ENCODE measurements around the gene VSIG10. TPM values are rescaled to one million over a fixed set of nuclear protein-coding genes. Genes with fewer than 3 reads are reported as not detected.

The VSIG10 gene
- total RNA-seq: 0.64 TPM
- 1 to 10 TPM; 1.5 to 3.1 (median 2.0) TPM for polyA plus RNA-seq

GRCh38 chr12:118103601-118104382 lies at the start of gene VSIG10:
VSIG10 (minus strand) TSS chr12:118104011; CDS start chr12:118103671, 340 bp downstream.
- H3K4me1 ChIP-seq (ENCODE audit: control insufficient read depth, insufficient read depth, low read length, poor library complexity, severe bottlenecking): peaks cover 17% of the 10 kb centered on the region
- Mint-ChIP-seq H3K27ac (peak within 1 kb of the TSS in 1 of 3 donors; percentile 28), H3K36me3 (no peaks in the 10 kb centered on the region), H3K9me3 (peaks cover 0 to 4% (median 0%) of the 10 kb centered on the region in 7 donors), H3K4me1 (peaks cover 0 to 8% (median 6%) of the 10 kb centered on the region in 4 donors), H3K27me3 (peaks cover 39% of the 10 kb centered on the region), H3K4me3 (peak within 1 kb of the TSS; percentile 77 to 96 (median 86))
- H3K9me3 ChIP-seq (ENCODE audit: control insufficient read depth in 2 of 2, low read length in 2 of 2): no peaks in the 10 kb centered on the region
- peak in 1 of 3 donors; percentile 32 for DNase-seq
- peak within 1 kb of the TSS; percentile 61 for H3K4me3 ChIP-seq (ENCODE audit: low read depth, low read length)
- peak; percentile 42 to 50 for ATAC-seq (ENCODE audit: low read depth in 2 of 2)
- peaks cover 3% of the 10 kb centered on the region for H3K27me3 ChIP-seq (ENCODE audit: control insufficient read depth, insufficient read depth, low read length)
- H3K27ac ChIP-seq (ENCODE audit: insufficient read depth, low read length, poor library complexity, severe bottlenecking): no peak within 1 kb of the TSS
- H3K36me3 ChIP-seq (ENCODE audit: control insufficient read depth, insufficient read depth, low read length): no peaks in the 10 kb centered on the region

- no peak overlapping the region for H3K4me3 ChIP-seq (ENCODE audit: low read depth, low read length)
- DNase-seq (no peak), ATAC-seq (ENCODE audit: low read depth in 2 of 2) (no peak)
- H3K27ac Mint-ChIP-seq: no peak overlapping the region
- H3K27ac ChIP-seq (ENCODE audit: insufficient read depth, low read length, poor library complexity, severe bottlenecking): no peak overlapping the region
- H3K4me1 ChIP-seq (ENCODE audit: control insufficient read depth, insufficient read depth, low read length, poor library complexity, severe bottlenecking): no peaks in the 10 kb centered on the region
- H3K9me3 Mint-ChIP-seq: no peaks in the 10 kb centered on the region
- peaks cover 40% of the 10 kb centered on the region for H3K36me3 ChIP-seq (ENCODE audit: control insufficient read depth, insufficient read depth, low read length)
- H3K27me3 Mint-ChIP-seq: no peaks in the 10 kb centered on the region
- no peak overlapping the region for H3K4me3 Mint-ChIP-seq
- peaks cover 25% of the 10 kb centered on the region for H3K36me3 Mint-ChIP-seq
- no peaks in the 10 kb centered on the region for H3K9me3 ChIP-seq (ENCODE audit: control insufficient read depth in 2 of 2, low read length in 2 of 2)
- H3K27me3 ChIP-seq (ENCODE audit: control insufficient read depth, insufficient read depth, low read length): no peaks in the 10 kb centered on the region
- peaks cover 0 to 5% (median 2%) of the 10 kb centered on the region in 4 donors for H3K4me1 Mint-ChIP-seq
Measured at GRCh38 chr12:118151755-118152154, 47.9 kb upstream of the VSIG10 start.

GRCh38 chr12:118150625-118151024 lies 46.8 kb upstream of the VSIG10 start:
- H3K4me1 Mint-ChIP-seq: peaks cover 0 to 5% (median 2%) of the 10 kb centered on the region in 4 donors
- Histone ChIP-seq H3K9me3 (ENCODE audit: control insufficient read depth in 2 of 2, low read length in 2 of 2) (no peaks in the 10 kb centered on the region), H3K27me3 (ENCODE audit: control insufficient read depth, insufficient read depth, low read length) (no peaks in the 10 kb centered on the region), H3K4me1 (ENCODE audit: control insufficient read depth, insufficient read depth, low read length, poor library complexity, severe bottlenecking) (no peaks in the 10 kb centered on the region), H3K27ac (ENCODE audit: insufficient read depth, low read length, poor library complexity, severe bottlenecking) (no peak overlapping the region), H3K4me3 (ENCODE audit: low read depth, low read length) (no peak overlapping the region), H3K36me3 (ENCODE audit: control insufficient read depth, insufficient read depth, low read length) (peaks cover 44% of the 10 kb centered on the region)
- peaks cover 29% of the 10 kb centered on the region for H3K36me3 Mint-ChIP-seq
- H3K4me3 Mint-ChIP-seq: peak overlapping the region in 1 of 4 donors; percentile 57
- H3K27ac Mint-ChIP-seq: no peak overlapping the region
- DNase-seq (no peak), ATAC-seq (ENCODE audit: low read depth in 2 of 2) (no peak)
- H3K27me3 Mint-ChIP-seq: no peaks in the 10 kb centered on the region
- no peaks in the 10 kb centered on the region for H3K9me3 Mint-ChIP-seq

- Mint-ChIP-seq H3K27ac (no peak overlapping the region), H3K4me3 (no peak overlapping the region), H3K4me1 (peaks cover under 1 to 13% (median 6%) of the 10 kb centered on the region in 4 donors), H3K9me3 (no peaks in the 10 kb centered on the region), H3K27me3 (no peaks in the 10 kb centered on the region), H3K36me3 (peaks cover 46% of the 10 kb centered on the region)
- Histone ChIP-seq H3K9me3 (ENCODE audit: control insufficient read depth in 2 of 2, low read length in 2 of 2) (no peaks in the 10 kb centered on the region), H3K4me1 (ENCODE audit: control insufficient read depth, insufficient read depth, low read length, poor library complexity, severe bottlenecking) (no peaks in the 10 kb centered on the region), H3K27me3 (ENCODE audit: control insufficient read depth, insufficient read depth, low read length) (no peaks in the 10 kb centered on the region), H3K4me3 (ENCODE audit: low read depth, low read length) (no peak overlapping the region), H3K36me3 (ENCODE audit: control insufficient read depth, insufficient read depth, low read length) (peaks cover 58% of the 10 kb centered on the region), H3K27ac (ENCODE audit: insufficient read depth, low read length, poor library complexity, severe bottlenecking) (no peak overlapping the region)
- ATAC-seq (ENCODE audit: low read depth in 2 of 2) (no peak), DNase-seq (no peak)
Measured at GRCh38 chr12:118148287-118148686, 44.5 kb upstream of the VSIG10 start.

GRCh38 chr12:118145798-118146156 lies 42.0 kb upstream of the VSIG10 start:
- H3K27ac Mint-ChIP-seq: peak overlapping the region in 2 of 3 donors; percentile 35 to 86
- peaks cover 5 to 17% (median 9%) of the 10 kb centered on the region in 4 donors for H3K4me1 Mint-ChIP-seq
- no peaks in the 10 kb centered on the region for H3K27me3 Mint-ChIP-seq
- no peaks in the 10 kb centered on the region for H3K4me1 ChIP-seq (ENCODE audit: control insufficient read depth, insufficient read depth, low read length, poor library complexity, severe bottlenecking)
- peaks cover 47% of the 10 kb centered on the region for H3K36me3 Mint-ChIP-seq
- no peaks in the 10 kb centered on the region for H3K9me3 Mint-ChIP-seq
- H3K9me3 ChIP-seq (ENCODE audit: control insufficient read depth in 2 of 2, low read length in 2 of 2): no peaks in the 10 kb centered on the region
- no peaks in the 10 kb centered on the region for H3K27me3 ChIP-seq (ENCODE audit: control insufficient read depth, insufficient read depth, low read length)
- no peak for DNase-seq
- H3K4me3 Mint-ChIP-seq: no peak overlapping the region
- no peak for ATAC-seq (ENCODE audit: low read depth in 2 of 2)
- peaks cover 52% of the 10 kb centered on the region for H3K36me3 ChIP-seq (ENCODE audit: control insufficient read depth, insufficient read depth, low read length)
- H3K27ac ChIP-seq (ENCODE audit: insufficient read depth, low read length, poor library complexity, severe bottlenecking): no peak overlapping the region
- H3K4me3 ChIP-seq (ENCODE audit: low read depth, low read length): no peak overlapping the region

- Mint-ChIP-seq H3K9me3 (no peaks in the 10 kb centered on the region), H3K27ac (peak overlapping the region in 2 of 3 donors; percentile 67 to 86), H3K4me1 (peaks cover 5 to 17% (median 10%) of the 10 kb centered on the region in 4 donors), H3K36me3 (peaks cover 48% of the 10 kb centered on the region), H3K4me3 (peak overlapping the region in 1 of 4 donors; percentile 57), H3K27me3 (no peaks in the 10 kb centered on the region)
- Histone ChIP-seq H3K4me3 (ENCODE audit: low read depth, low read length) (no peak overlapping the region), H3K27me3 (ENCODE audit: control insufficient read depth, insufficient read depth, low read length) (no peaks in the 10 kb centered on the region), H3K27ac (ENCODE audit: insufficient read depth, low read length, poor library complexity, severe bottlenecking) (no peak overlapping the region), H3K36me3 (ENCODE audit: control insufficient read depth, insufficient read depth, low read length) (peaks cover 49% of the 10 kb centered on the region), H3K9me3 (ENCODE audit: control insufficient read depth in 2 of 2, low read length in 2 of 2) (no peaks in the 10 kb centered on the region), H3K4me1 (ENCODE audit: control insufficient read depth, insufficient read depth, low read length, poor library complexity, severe bottlenecking) (no peaks in the 10 kb centered on the region)
- DNase-seq (peak in 1 of 3 donors; percentile 26), ATAC-seq (ENCODE audit: low read depth in 2 of 2) (no peak)
Measured at GRCh38 chr12:118145113-118145797, 41.4 kb upstream of the VSIG10 start.

- Histone ChIP-seq H3K27me3 (ENCODE audit: control insufficient read depth, insufficient read depth, low read length) (no peaks in the 10 kb centered on the region), H3K36me3 (ENCODE audit: control insufficient read depth, insufficient read depth, low read length) (peaks cover 54% of the 10 kb centered on the region), H3K4me1 (ENCODE audit: control insufficient read depth, insufficient read depth, low read length, poor library complexity, severe bottlenecking) (no peaks in the 10 kb centered on the region), H3K9me3 (ENCODE audit: control insufficient read depth in 2 of 2, low read length in 2 of 2) (no peaks in the 10 kb centered on the region), H3K27ac (ENCODE audit: insufficient read depth, low read length, poor library complexity, severe bottlenecking) (no peak overlapping the region), H3K4me3 (ENCODE audit: low read depth, low read length) (no peak overlapping the region)
- ATAC-seq (ENCODE audit: low read depth in 2 of 2): no peak
- Mint-ChIP-seq H3K9me3 (no peaks in the 10 kb centered on the region), H3K27ac (peak overlapping the region in 1 of 3 donors; percentile 64), H3K36me3 (peaks cover 52% of the 10 kb centered on the region), H3K27me3 (no peaks in the 10 kb centered on the region), H3K4me1 (peaks cover 5 to 18% (median 13%) of the 10 kb centered on the region in 4 donors), H3K4me3 (no peak overlapping the region)
- no peak for DNase-seq
Measured at GRCh38 chr12:118144499-118144898, 40.7 kb upstream of the VSIG10 start.

All from CD4-positive, CD25-positive, alpha-beta regulatory T cell (primary cell).